H1 (cell line): ENCODE measurements around the gene DSE.

Experiments used
- BRCA1 ChIP-seq: IDR thresholded peaks from 2 replicates; pipeline ENCODE4 v1.6.1; 2012; ENCODE audit warnings: low read depth, low read length, improper control_type of control experiment
- CEBPB ChIP-seq: IDR thresholded peaks from 2 replicates; pipeline ENCODE4 v1.6.1; 2012; ENCODE audit warnings: low read depth, low read length
- EP300 ChIP-seq, 2 experiments: IDR thresholded peaks; 1 replicate in 1 of 2; 2 replicates in 1 of 2; pipeline ENCODE4 v1.6.1; 2011 to 2012; ENCODE audit warnings: low read depth in 2 of 2, low read length in 2 of 2, mild to moderate bottlenecking in 2 of 2, borderline replicate concordance in 1 of 2, inconsistent platforms in 1 of 2, moderate library complexity in 1 of 2
- EZH2 ChIP-seq: fragments of 200-600 bp; sonication (generic); IDR thresholded peaks from 2 replicates; pipeline ENCODE4 v1.7.1; 2012; ENCODE audit warnings: low read depth, mild to moderate bottlenecking, moderate library complexity, low read length, inconsistent platforms; ENCODE audit not compliant: severe bottlenecking
- GABPA ChIP-seq: IDR thresholded peaks from 2 replicates; pipeline ENCODE4 v1.6.1; 2011; ENCODE audit warnings: mild to moderate bottlenecking, low read length, moderate library complexity, borderline replicate concordance; ENCODE audit not compliant: insufficient read depth
- NANOG ChIP-seq: IDR thresholded peaks from 2 replicates; pipeline ENCODE4 v1.6.1; 2011; ENCODE audit warnings: low read length, low read depth, mild to moderate bottlenecking, inconsistent platforms; ENCODE audit not compliant: insufficient read depth, poor library complexity, severe bottlenecking
- POLR2A ChIP-seq, 2 experiments: IDR thresholded peaks; 1 replicate in 1 of 2; 2 replicates in 1 of 2; pipeline ENCODE4 v1.6.1; 2011; ENCODE audit warnings: low read depth in 2 of 2, low read length in 2 of 2, mild to moderate bottlenecking in 2 of 2; ENCODE audit errors: control extremely low read depth in 1 of 2
- POLR2AphosphoS5 ChIP-seq: IDR thresholded peaks from 2 replicates; pipeline ENCODE4 v1.6.1; 2011; ENCODE audit warnings: low read depth, low read length
- RAD21 ChIP-seq, 2 experiments: IDR thresholded peaks in 1 of 2; conservative IDR thresholded peaks in 1 of 2; 2 replicates each; pipeline ENCODE4 v1.6.1; 2011; ENCODE audit warnings: low read depth in 2 of 2, low read length in 2 of 2, improper control_type of control experiment in 1 of 2, inconsistent platforms in 1 of 2, mild to moderate bottlenecking in 1 of 2, moderate library complexity in 1 of 2
- SP1 ChIP-seq: IDR thresholded peaks from 2 replicates; pipeline ENCODE4 v1.6.1; 2011; ENCODE audit warnings: low read depth, low read length
- TCF12 ChIP-seq: IDR thresholded peaks from 2 replicates; pipeline ENCODE4 v1.6.1; 2011; ENCODE audit warnings: low read depth, mild to moderate bottlenecking, low read length
- TF ChIP-seq, protein P1 (sequence below), 3 experiments: IDR thresholded peaks; 1 replicate in 2 of 3; 2 replicates in 1 of 3; pipeline versions ENCODE4 v1.5.1 to v1.6.1; 2011; ENCODE audit warnings: low read length in 3 of 3, mild to moderate bottlenecking in 3 of 3, inconsistent platforms in 2 of 3, low read depth in 1 of 3, moderate library complexity in 1 of 3; ENCODE audit not compliant: insufficient read depth in 1 of 3; ENCODE audit errors: control extremely low read depth in 1 of 3

DNA sequence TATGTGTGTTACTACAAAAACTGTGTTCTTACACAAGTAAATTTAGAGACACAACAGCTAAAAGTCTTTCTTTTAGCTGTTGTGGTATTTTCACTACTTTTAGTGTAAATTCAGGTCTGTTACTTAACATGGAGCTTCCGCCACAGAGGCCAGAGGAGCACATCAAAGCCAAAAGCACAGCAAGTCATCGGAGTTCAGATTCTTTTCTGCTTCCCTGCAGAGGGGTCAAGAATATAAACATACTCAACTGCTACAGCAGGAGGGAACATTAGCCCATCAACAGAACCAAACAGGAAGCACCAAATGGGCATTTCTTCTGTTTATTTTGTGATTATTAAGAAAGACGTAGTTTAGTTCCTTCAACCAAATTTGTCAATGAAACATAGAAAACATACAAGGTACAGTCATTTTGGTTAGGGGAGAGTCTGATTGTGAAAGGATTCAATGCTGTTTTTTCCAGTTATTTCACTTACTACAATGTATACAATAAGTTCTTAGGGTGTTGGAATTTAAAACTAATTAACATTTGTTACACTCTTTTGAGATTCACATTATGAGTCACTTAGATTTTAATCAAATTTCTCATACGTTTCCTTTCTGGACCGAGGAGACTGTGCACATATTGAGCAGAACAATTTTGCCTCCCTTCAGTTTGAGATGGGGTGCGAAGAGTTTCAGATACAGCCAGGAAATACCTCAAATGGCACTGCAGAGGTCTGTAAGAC, 42.8 kb upstream of the DSE start:
- TF ChIP-seq POLR2AphosphoS5 (no peak), GABPA (no peak), EZH2 (no peak), TCF12 (no peak), RAD21 (IDR thresholded peaks at IDR 0.05 in 1 of 2, conservative IDR thresholded peaks at IDR 0.05 in 1 of 2; ENCODE audit: low read depth in 2 of 2, low read length in 2 of 2) (no peak), SP1 (0 out of 2 replicates have a peak, but pooled peaks have one; percentile 54), BRCA1 (no peak), POLR2A (IDR thresholded peaks at IDR 0.05; ENCODE audit: control extremely low read depth in 1 of 2, low read depth in 2 of 2, low read length in 2 of 2) (no peak), EP300 (IDR thresholded peaks at IDR 0.05; ENCODE audit: borderline replicate concordance in 1 of 2, low read depth in 2 of 2, low read length in 2 of 2) (no peak; a peak in 1 of 3 replicates), CEBPB (no peak), NANOG (peak; percentile 77)
- TF ChIP-seq, protein P1, sequence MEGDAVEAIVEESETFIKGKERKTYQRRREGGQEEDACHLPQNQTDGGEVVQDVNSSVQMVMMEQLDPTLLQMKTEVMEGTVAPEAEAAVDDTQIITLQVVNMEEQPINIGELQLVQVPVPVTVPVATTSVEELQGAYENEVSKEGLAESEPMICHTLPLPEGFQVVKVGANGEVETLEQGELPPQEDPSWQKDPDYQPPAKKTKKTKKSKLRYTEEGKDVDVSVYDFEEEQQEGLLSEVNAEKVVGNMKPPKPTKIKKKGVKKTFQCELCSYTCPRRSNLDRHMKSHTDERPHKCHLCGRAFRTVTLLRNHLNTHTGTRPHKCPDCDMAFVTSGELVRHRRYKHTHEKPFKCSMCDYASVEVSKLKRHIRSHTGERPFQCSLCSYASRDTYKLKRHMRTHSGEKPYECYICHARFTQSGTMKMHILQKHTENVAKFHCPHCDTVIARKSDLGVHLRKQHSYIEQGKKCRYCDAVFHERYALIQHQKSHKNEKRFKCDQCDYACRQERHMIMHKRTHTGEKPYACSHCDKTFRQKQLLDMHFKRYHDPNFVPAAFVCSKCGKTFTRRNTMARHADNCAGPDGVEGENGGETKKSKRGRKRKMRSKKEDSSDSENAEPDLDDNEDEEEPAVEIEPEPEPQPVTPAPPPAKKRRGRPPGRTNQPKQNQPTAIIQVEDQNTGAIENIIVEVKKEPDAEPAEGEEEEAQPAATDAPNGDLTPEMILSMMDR (IDR thresholded peaks at IDR 0.05; ENCODE audit: control extremely low read depth in 1 of 3, insufficient read depth in 1 of 3, low read depth in 1 of 3, low read length in 3 of 3), result no peak
